GM19193 (cell line): Measurements from ENCODE around the gene SLC6A15.

Experiments
- POLR2A ChIP-seq: IDR thresholded peaks from 4 replicates; pipeline ENCODE4 v1.6.1; 2011; ENCODE audit not compliant: insufficient read depth, insufficient read length; ENCODE audit errors: extremely low read depth

Gene SLC6A15

GRCh38 chr12:84912198-84913128 lies at the start of gene SLC6A15:
TSS of gene SLC6A15 (minus strand) at chr12:84912799. CDS start at chr12:84892120, 20,679 bp downstream.
- TF ChIP-seq POLR2A = no peak

GRCh38 chr12:84960918-84961317 lies 48.3 kb upstream of the SLC6A15 start:
- TF ChIP-seq POLR2A = no peak

GRCh38 chr12:84955298-84955697 lies 42.7 kb upstream of the SLC6A15 start:
- no peak for TF ChIP-seq POLR2A

- TF ChIP-seq POLR2A = no peak
Measured at GRCh38 chr12:84954415-84954814, 41.8 kb upstream of the SLC6A15 start.

GRCh38 chr12:84950971-84951546 lies 38.5 kb upstream of the SLC6A15 start:
- TF ChIP-seq POLR2A = no peak

- TF ChIP-seq POLR2A = no peak
Measured at GRCh38 chr12:84946753-84947152, 34.2 kb upstream of the SLC6A15 start.

GRCh38 chr12:84937415-84937814 lies 24.8 kb upstream of the SLC6A15 start:
- TF ChIP-seq POLR2A = no peak

- TF ChIP-seq POLR2A = no peak
Measured at GRCh38 chr12:84929501-84929900, 16.9 kb upstream of the SLC6A15 start.

GRCh38 chr12:84924981-84925380 lies 12.4 kb upstream of the SLC6A15 start:
- no peak for TF ChIP-seq POLR2A

- TF ChIP-seq POLR2A = no peak
Measured at GRCh38 chr12:84922693-84923092, 10.1 kb upstream of the SLC6A15 start.

- TF ChIP-seq POLR2A = no peak
Measured at GRCh38 chr12:84920331-84920730, 7.7 kb upstream of the SLC6A15 start.

- no peak for TF ChIP-seq POLR2A
Measured at GRCh38 chr12:84919271-84919670, 6.7 kb upstream of the SLC6A15 start.

- TF ChIP-seq POLR2A = no peak
Measured at GRCh38 chr12:84913129-84913515, 523 bp upstream of the SLC6A15 start.

GRCh38 chr12:84911271-84912197 lies 1.1 kb downstream of the SLC6A15 start:
- TF ChIP-seq POLR2A = no peak
